AG09309 (cell line): ENCODE results near the gene RAPGEF4.

Experiments used
- DNase-seq: peaks from one replicate; pipeline ENCODE4 v3.0.0-alpha.2; 2010; ENCODE audit warnings: low read depth
- H3K4me3 ChIP-seq: 2 replicates; pipeline ENCODE4 v1.5.1; 2011; ENCODE audit warnings: mild to moderate bottlenecking, low read depth, low read length, moderate library complexity; ENCODE audit not compliant: control insufficient read depth
- CTCF ChIP-seq: IDR thresholded peaks from 2 replicates; pipeline ENCODE4 v1.5.1; 2011; ENCODE audit warnings: mild to moderate bottlenecking, low read depth, low read length, inconsistent platforms; ENCODE audit not compliant: insufficient read depth, control insufficient read depth; ENCODE audit errors: missing control alignments

RAPGEF4 gene

GRCh38 chr2:172928756-172929155 is 193.1 kb downstream of the RAPGEF4 start:
- TF ChIP-seq CTCF: no peak
- H3K4me3 ChIP-seq: no peak overlapping the region
- no peak for DNase-seq

DNA sequence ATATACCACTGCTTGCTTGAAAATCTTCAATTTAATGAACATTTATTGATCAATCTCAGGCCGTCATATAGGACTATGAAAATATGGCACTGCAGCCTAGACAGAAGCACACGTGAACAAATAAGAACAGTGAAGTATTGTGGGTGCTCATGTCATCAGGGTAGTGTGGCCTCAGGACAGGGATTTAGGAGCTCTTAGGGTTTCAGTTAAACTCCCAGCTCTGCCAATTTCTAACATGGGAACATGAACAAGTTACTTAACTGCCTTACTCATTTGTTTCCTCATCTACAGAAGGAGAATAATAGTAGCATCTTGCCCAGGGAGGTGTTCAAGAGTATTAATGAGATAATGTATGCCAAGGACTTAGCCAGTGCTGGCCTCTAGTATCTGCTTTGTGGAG is 194.0 kb downstream of the RAPGEF4 start:
- no peak overlapping the region for H3K4me3 ChIP-seq
- DNase-seq: no peak
- TF ChIP-seq CTCF: no peak

- no peak for TF ChIP-seq CTCF
- no peak overlapping the region for H3K4me3 ChIP-seq
Measured at GRCh38 chr2:172930871-172931255, 195.2 kb downstream of the RAPGEF4 start.

DNA sequence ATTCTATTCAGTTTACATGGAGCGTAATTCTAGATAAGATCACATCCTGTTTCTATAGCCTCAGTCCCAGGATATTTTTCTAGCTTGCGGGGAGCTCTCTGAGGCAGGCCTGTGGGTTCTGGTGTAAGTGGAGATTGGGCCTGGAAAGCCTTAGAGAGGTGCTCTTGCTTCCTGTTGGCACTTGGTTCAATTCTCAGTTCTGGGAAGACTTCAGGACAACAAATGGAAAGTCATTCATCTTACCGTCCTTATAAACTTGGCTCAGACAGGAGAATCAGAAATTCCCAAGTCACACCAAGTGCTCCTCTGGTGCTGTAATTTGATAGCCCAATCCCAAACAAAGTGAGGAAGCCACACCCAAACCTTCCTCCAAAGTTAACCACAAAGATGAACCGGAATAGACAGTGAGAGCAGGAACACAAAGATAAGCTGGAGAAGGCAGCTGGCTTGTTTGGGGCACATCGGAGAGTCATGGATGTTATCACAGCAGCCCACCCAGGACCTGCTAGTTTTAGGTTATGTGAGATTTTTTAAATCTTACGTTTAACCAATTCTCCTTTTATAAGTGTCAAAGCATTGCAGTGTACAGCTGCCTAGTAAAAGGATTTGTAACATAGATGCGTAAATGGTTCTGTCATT is 195.7 kb downstream of the RAPGEF4 start:
- no peak for TF ChIP-seq CTCF
- no peak overlapping the region for H3K4me3 ChIP-seq
- no peak for DNase-seq

More at GRCh38 chr2:172930871-172931255, 195.2 kb downstream of the RAPGEF4 start:
- no peak for DNase-seq

GRCh38 chr2:172931918-172932520 is 196.4 kb downstream of the RAPGEF4 start:
- H3K4me3 ChIP-seq: no peak overlapping the region
- DNase-seq: no peak
- peak; percentile 75 for TF ChIP-seq CTCF

DNA sequence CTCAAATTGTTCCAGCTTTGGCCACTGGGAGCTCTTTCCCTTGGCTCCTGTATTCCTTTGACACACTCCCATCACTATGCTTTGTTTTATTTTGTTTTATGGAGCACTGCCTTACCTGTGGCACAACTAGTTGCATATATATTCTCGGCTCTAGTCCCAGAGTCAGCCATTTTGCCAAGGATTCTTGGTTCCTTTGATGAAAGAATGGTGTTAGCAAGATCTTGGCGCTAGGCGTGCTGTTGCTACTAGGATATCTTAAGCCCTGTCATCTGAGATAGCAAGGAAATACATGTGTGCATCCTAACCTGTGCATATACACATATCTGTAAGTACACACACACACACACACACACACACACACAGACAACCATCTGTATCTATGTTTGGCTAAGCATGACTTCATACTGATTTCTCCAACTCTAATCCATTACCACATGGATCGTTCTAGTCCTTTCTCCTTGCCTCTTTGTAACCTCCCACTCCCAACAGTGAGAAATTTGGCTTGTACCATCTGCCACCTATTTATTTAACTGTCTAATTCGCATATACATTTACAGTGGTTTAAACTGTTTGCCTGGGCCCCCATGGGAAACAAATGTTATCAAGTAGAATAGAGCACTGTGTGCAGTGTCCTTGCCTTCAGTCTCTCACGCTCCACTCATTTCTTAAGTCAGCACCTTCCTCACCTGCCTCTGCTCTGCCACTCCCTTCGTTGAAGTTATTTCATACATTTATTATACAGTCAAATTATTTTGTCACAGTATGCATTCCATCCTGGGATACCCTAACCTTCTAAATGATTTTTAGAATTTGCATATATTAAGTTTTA is 202.5 kb downstream of the RAPGEF4 start:
- DNase-seq: no peak
- H3K4me3 ChIP-seq: no peak overlapping the region
- no peak for TF ChIP-seq CTCF
